ENCODE results near the gene CISH.

CISH gene

GRCh38 chr3:50605901-50606326 lies 5.7 kb downstream of the CISH start:
- no peak overlapping the region for H3K4me3 ChIP-seq (ENCODE audit: low read depth, low read length)
- H3K79me2 ChIP-seq (ENCODE audit: control insufficient read depth, insufficient read depth, low read length, unreplicated experiment): peaks cover 2% of the 10 kb centered on the region
- H3K27ac ChIP-seq (ENCODE audit: low read depth, low read length): no peak overlapping the region
- H3K27me3 ChIP-seq (ENCODE audit: insufficient read depth, low read length): no peaks in the 10 kb centered on the region
- H3K4me1 ChIP-seq (ENCODE audit: control insufficient read depth, insufficient read depth, low read length, unreplicated experiment): peaks cover 21% of the 10 kb centered on the region
- H3K36me3 ChIP-seq (ENCODE audit: insufficient read depth, low read length): no peaks in the 10 kb centered on the region
- no peak overlapping the region for H2AFZ ChIP-seq (ENCODE audit: low read length, unreplicated experiment)

- H3K36me3 ChIP-seq (ENCODE audit: insufficient read depth, low read length): no peaks in the 10 kb centered on the region
- no peak overlapping the region for H2AFZ ChIP-seq (ENCODE audit: low read length, unreplicated experiment)
- no peak overlapping the region for H3K27ac ChIP-seq (ENCODE audit: low read depth, low read length)
- peaks cover 25% of the 10 kb centered on the region for H3K4me1 ChIP-seq (ENCODE audit: control insufficient read depth, insufficient read depth, low read length, unreplicated experiment)
- H3K79me2 ChIP-seq (ENCODE audit: control insufficient read depth, insufficient read depth, low read length, unreplicated experiment): no peaks in the 10 kb centered on the region
- H3K4me3 ChIP-seq (ENCODE audit: low read depth, low read length): no peak overlapping the region
- H3K27me3 ChIP-seq (ENCODE audit: insufficient read depth, low read length): no peaks in the 10 kb centered on the region
These were observed 6.7 kb downstream of the CISH start for GRCh38 chr3:50604628-50605588.

GRCh38 chr3:50604110-50604621 lies 7.4 kb downstream of the CISH start:
- Histone ChIP-seq H3K27ac (ENCODE audit: low read depth, low read length) (no peak overlapping the region), H3K4me3 (ENCODE audit: low read depth, low read length) (no peak overlapping the region), H3K4me1 (ENCODE audit: control insufficient read depth, insufficient read depth, low read length, unreplicated experiment) (peaks cover 28% of the 10 kb centered on the region), H3K36me3 (ENCODE audit: insufficient read depth, low read length) (no peaks in the 10 kb centered on the region), H3K79me2 (ENCODE audit: control insufficient read depth, insufficient read depth, low read length, unreplicated experiment) (no peaks in the 10 kb centered on the region), H2AFZ (ENCODE audit: low read length, unreplicated experiment) (no peak overlapping the region), H3K27me3 (ENCODE audit: insufficient read depth, low read length) (no peaks in the 10 kb centered on the region)

- no peak overlapping the region for H3K27ac ChIP-seq (ENCODE audit: low read depth, low read length)
- H3K79me2 ChIP-seq (ENCODE audit: control insufficient read depth, insufficient read depth, low read length, unreplicated experiment): no peaks in the 10 kb centered on the region
- H3K4me3 ChIP-seq (ENCODE audit: low read depth, low read length): no peak overlapping the region
These were observed 8.1 kb downstream of the CISH start for GRCh38 chr3:50603261-50604109.

GRCh38 chr3:50602595-50603191 lies 8.9 kb downstream of the CISH start:
- Histone ChIP-seq H2AFZ (ENCODE audit: low read length, unreplicated experiment) (no peak overlapping the region), H3K79me2 (ENCODE audit: control insufficient read depth, insufficient read depth, low read length, unreplicated experiment) (no peaks in the 10 kb centered on the region), H3K4me1 (ENCODE audit: control insufficient read depth, insufficient read depth, low read length, unreplicated experiment) (peaks cover 28% of the 10 kb centered on the region), H3K36me3 (ENCODE audit: insufficient read depth, low read length) (no peaks in the 10 kb centered on the region), H3K4me3 (ENCODE audit: low read depth, low read length) (no peak overlapping the region), H3K27ac (ENCODE audit: low read depth, low read length) (peak overlapping the region; percentile 93), H3K27me3 (ENCODE audit: insufficient read depth, low read length) (no peaks in the 10 kb centered on the region)

More at GRCh38 chr3:50603261-50604109, 8.1 kb downstream of the CISH start:
- Histone ChIP-seq H2AFZ (ENCODE audit: low read length, unreplicated experiment) (no peak overlapping the region), H3K27me3 (ENCODE audit: insufficient read depth, low read length) (no peaks in the 10 kb centered on the region), H3K4me1 (ENCODE audit: control insufficient read depth, insufficient read depth, low read length, unreplicated experiment) (peaks cover 28% of the 10 kb centered on the region), H3K36me3 (ENCODE audit: insufficient read depth, low read length) (no peaks in the 10 kb centered on the region)

- Histone ChIP-seq H2AFZ (ENCODE audit: low read length, unreplicated experiment) (peak overlapping the region; percentile 49), H3K36me3 (ENCODE audit: insufficient read depth, low read length) (no peaks in the 10 kb centered on the region), H3K4me3 (ENCODE audit: low read depth, low read length) (peak overlapping the region; percentile 52)
These were observed 10.6 kb downstream of the CISH start for GRCh38 chr3:50600841-50601591.

GRCh38 chr3:50600141-50600753 lies 11.3 kb downstream of the CISH start:
- peak overlapping the region; percentile 93; the same call in 1 of the 2 replicates for H3K27ac ChIP-seq (ENCODE audit: low read depth, low read length)
- H3K4me1 ChIP-seq (ENCODE audit: control insufficient read depth, insufficient read depth, low read length, unreplicated experiment): peaks cover 28% of the 10 kb centered on the region
- no peak overlapping the region for H3K4me3 ChIP-seq (ENCODE audit: low read depth, low read length)
- H3K79me2 ChIP-seq (ENCODE audit: control insufficient read depth, insufficient read depth, low read length, unreplicated experiment): no peaks in the 10 kb centered on the region
- no peaks in the 10 kb centered on the region for H3K27me3 ChIP-seq (ENCODE audit: insufficient read depth, low read length)
- no peak overlapping the region for H2AFZ ChIP-seq (ENCODE audit: low read length, unreplicated experiment)
- no peaks in the 10 kb centered on the region for H3K36me3 ChIP-seq (ENCODE audit: insufficient read depth, low read length)

More at GRCh38 chr3:50600841-50601591, 10.6 kb downstream of the CISH start:
- Histone ChIP-seq H3K27me3 (ENCODE audit: insufficient read depth, low read length) (no peaks in the 10 kb centered on the region), H3K4me1 (ENCODE audit: control insufficient read depth, insufficient read depth, low read length, unreplicated experiment) (peaks cover 28% of the 10 kb centered on the region), H3K79me2 (ENCODE audit: control insufficient read depth, insufficient read depth, low read length, unreplicated experiment) (no peaks in the 10 kb centered on the region), H3K27ac (ENCODE audit: low read depth, low read length) (peak overlapping the region; percentile 93)

- Histone ChIP-seq H3K4me1 (ENCODE audit: control insufficient read depth, insufficient read depth, low read length, unreplicated experiment) (peaks cover 28% of the 10 kb centered on the region), H3K27me3 (ENCODE audit: insufficient read depth, low read length) (no peaks in the 10 kb centered on the region), H3K4me3 (ENCODE audit: low read depth, low read length) (no peak overlapping the region), H2AFZ (ENCODE audit: low read length, unreplicated experiment) (no peak overlapping the region), H3K36me3 (ENCODE audit: insufficient read depth, low read length) (no peaks in the 10 kb centered on the region), H3K27ac (ENCODE audit: low read depth, low read length) (no peak overlapping the region), H3K79me2 (ENCODE audit: control insufficient read depth, insufficient read depth, low read length, unreplicated experiment) (no peaks in the 10 kb centered on the region)
These were observed 11.9 kb downstream of the CISH start for GRCh38 chr3:50599716-50600118.

- H3K4me1 ChIP-seq (ENCODE audit: control insufficient read depth, insufficient read depth, low read length, unreplicated experiment): peaks cover 28% of the 10 kb centered on the region
- no peaks in the 10 kb centered on the region for H3K79me2 ChIP-seq (ENCODE audit: control insufficient read depth, insufficient read depth, low read length, unreplicated experiment)
- H3K27ac ChIP-seq (ENCODE audit: low read depth, low read length): no peak overlapping the region
- no peaks in the 10 kb centered on the region for H3K27me3 ChIP-seq (ENCODE audit: insufficient read depth, low read length)
- H3K4me3 ChIP-seq (ENCODE audit: low read depth, low read length): no peak overlapping the region
- no peaks in the 10 kb centered on the region for H3K36me3 ChIP-seq (ENCODE audit: insufficient read depth, low read length)
- no peak overlapping the region for H2AFZ ChIP-seq (ENCODE audit: low read length, unreplicated experiment)
These were observed 12.4 kb downstream of the CISH start for GRCh38 chr3:50599115-50599715.

Data from ACC112 (cell line).